HTR-8/SVneo (cell line): Measurements from ENCODE around the gene SLC2A9.
"Not testable (repeated sequence)": the region's sequence is repeated elsewhere in the genome, so short reads cannot be mapped to it uniquely, and the experiment has no call there.

ENCODE experiments used
- DNase-seq: peaks from one replicate; pipeline ENCODE4 v3.0.0; 2011; ENCODE audit warnings: low spot score, mixed read lengths; ENCODE audit not compliant: insufficient read length
- FAIRE-seq: peaks from 2 replicates; lab custom pipeline; 2011; peaks lifted over from hg19 to GRCh38; lab: Jason Lieb, UNC

Gene SLC2A9

DNA sequence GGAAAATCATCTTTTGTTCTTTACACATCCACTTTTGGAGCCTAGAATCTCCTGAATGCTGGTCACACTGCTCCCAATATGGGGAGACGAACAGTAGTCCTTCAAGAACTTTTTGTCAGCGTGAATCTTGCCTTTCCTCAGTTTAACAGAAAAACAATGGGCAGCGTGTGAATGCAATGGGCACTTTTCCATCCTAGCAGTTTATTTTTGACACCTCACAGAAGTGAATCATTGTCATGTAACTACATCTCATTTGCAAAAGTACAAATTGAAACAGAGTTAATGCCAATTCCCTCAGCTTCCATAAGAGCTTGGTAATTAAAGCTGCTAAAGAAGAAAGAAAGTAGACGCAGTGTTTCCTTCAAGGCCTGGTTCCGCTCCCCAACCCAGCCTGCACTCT lies 154.4 kb downstream of the SLC2A9 start:
- FAIRE-seq: no peak
- no peak for DNase-seq

DNA sequence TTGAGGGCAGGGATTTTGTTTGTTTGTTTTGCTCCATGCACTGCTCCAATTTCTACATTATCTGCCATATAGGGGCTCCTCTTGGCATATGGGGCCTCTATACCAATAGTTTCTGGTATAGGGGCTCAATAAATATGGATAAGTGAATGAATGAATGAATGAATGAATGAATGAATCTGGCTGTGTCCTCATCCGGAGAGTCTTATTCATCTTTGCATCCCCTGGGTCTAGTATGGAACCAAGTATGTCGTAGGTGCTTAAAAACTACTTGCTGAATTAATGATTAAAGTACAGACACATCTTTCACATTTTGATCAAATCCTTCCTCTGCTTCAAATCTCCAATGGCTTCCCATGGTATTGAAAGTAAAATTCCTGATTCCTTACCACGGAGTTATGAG lies 159.7 kb downstream of the SLC2A9 start:
- DNase-seq (no peak), FAIRE-seq (no peak)

DNA sequence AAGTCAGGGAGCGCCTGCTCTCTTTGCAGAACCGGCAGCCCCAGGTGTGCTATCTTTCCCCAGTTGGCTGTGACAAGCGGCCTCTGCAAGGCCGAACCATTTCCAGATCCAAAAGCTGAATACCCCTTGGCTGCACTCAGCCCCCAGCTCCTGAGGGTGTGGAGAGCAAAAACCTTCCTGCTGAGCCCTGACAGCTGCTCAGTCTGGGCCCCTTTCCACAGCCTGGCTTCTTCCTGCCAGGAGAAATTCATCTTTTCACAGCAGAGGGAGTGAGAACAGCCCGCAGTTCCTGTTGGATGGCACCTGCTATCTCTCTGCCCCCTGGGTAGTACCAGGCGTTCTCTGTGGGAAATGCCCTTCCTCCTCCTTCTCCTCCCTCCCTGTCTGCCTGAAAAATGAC lies 161.5 kb downstream of the SLC2A9 start:
- DNase-seq (no peak), FAIRE-seq (no peak)

DNA sequence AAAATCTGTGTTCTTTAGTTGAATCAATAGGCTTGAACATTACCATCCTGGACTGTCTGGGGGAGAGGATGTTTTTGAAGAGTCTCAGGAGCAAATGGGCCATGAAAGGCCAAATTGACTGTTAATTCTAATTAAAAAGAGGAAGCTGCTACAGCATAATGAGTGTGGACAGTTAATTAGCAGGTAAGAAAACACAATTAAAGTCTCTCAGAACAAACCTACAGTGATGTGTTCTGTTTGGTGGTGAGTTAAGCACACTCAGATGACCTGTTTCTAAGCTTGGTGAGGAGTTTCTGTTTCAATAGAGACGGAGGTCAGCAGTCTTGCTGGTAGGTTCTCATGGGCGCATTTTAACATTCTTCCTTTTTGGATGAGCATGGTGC lies 171.8 kb downstream of the SLC2A9 start:
- DNase-seq (no peak), FAIRE-seq (no peak)

DNA sequence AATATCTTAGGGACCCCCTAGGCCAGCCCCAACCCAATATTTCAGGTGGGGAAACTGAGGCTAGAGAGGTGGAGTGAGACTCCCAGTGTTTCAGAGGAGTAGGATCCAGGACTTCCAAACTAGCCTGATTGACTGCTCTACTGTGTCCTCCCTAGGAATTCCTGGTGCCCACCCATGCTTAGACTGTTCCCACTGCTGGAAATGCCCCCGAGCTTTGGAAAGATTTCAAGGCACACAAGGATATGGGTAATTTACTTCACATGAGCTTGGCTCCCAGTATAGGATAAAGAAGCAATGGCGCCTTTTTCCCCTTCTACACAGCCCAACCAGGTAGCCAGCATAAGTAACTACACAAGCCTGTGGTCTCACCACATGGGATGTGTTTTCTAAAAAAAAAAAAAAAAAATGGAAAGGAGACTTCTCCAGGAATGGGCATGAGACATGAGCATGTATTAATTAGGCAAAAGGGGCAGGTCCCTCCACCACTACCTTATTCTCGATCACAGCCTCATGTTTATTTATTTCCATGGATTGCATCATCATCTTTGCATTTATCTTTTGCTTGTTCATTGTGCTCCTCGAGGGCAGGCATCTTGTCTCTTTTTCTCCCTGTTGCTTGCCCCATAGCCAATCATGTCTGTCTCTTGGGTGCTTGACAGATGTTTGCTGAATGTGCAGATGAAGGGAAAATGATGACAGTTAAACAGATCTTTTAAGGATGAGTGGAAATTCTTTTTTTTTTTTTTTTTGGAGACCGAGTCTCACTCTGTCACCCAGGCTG lies 173.1 kb downstream of the SLC2A9 start:
- no peak for FAIRE-seq

DNA sequence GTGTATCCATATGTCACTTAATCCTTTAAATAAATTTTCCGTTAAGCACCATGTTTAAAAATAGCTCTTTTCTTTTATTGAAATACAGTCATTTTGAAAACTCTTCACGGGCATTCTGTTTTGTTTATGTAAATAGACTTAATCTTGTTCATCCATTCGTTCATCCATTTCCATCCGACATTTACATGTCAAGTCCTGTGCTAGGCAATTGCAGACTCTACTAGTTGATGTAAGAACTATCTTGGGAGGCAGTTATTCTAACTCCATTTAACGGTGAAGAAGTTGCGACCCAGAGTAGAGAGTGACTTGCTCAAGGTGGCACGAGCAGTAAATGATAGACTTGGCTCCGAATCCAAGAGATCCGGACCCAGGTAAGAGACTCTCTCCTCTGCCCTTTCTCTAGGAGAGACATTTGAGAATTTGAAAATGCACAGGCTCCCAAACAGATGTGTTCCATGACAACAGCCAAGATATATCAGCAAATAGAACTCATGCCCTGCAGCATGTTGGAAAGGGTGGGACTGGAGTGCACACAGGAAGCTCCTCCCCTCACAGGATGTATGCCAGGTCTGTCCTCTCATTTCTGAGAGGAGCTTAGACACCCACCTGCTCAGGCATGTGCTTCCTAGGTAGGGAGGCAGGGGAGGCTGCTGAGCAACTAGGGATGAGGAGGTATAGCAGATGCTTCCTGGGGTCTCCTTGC lies 175.4 kb downstream of the SLC2A9 start:
- no peak for DNase-seq
- no peak for FAIRE-seq

More for the DNA sequence above, 173.1 kb downstream of the SLC2A9 start:
- no peak for DNase-seq

DNA sequence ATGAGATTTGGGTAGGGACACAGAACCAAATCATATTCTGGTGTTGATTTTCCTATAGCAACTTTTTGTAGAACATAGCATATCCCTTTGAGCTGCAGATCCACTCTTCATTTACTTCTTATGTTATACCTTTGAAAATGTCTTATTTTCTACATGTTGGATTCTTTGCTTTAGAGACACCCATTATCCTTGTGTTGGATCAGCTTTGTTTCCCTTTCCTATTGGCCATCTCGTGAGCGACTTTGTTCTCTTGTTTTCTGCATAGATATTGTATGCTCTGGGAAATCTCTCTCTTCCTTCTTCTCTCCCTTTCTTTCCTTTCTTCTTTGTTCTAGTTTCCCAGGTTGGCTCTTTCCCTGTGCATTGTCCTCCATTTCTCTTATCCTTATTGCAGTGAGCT lies 180.2 kb downstream of the SLC2A9 start:
- FAIRE-seq (no peak), DNase-seq (no peak)

DNA sequence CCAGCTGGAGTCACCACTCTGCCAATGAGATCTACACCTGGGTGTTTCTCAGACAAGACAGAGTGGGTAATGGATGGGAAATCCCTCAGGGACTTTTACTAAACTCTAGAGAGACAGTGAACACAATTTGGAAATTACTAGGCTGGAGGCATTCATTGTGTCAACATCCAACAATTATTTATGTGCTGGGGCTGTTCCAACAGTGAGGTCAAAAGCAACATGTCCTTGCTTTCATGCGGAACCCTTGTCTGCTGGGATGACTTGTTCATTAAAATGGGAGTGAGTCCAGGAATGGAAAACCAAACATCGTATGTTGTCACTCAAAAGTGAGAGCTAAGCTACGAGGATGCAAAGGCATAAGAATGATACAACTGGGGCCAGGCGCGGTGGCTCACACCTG lies 185.9 kb downstream of the SLC2A9 start:
- FAIRE-seq: no peak
- no peak for DNase-seq

DNA sequence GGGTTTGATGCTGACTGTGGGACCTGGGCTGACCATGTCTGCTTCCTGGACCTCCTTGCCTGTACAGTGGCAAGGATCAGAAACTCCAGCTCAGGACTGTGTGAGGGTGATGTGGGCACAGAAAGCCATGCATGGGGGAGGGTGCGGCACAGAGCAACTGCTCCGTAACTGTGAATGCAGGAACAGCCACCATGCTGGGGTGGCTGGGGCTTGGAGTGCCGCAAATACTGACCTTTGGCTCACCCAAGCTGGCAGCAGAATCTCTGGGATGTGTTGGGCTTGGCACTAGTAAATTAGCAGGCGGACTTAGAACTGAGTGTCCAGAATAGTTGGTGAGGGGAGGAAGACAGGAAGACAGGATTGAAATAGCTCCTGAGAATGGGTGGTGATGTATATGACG lies 187.9 kb downstream of the SLC2A9 start:
- FAIRE-seq (no peak), DNase-seq (no peak)

DNA sequence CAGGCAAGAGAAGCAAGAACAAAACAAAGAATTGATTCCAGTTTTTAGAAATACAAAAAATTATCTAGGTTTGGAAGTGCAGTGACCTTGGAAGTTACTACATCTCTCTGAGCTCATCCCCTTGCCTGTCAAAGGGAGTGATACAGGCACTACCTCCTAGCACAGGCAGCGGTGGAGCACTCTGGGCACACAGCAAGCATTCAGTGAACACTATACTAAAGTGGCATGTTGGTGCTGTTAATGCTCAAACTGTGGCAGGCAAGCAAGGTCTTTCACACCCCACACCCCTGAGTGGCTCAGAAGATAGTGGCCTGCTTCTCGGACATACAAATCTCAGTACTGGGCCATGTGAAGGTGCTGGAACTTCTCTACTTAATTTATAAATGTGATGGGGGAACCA lies 188.7 kb downstream of the SLC2A9 start:
- FAIRE-seq: no peak

DNA sequence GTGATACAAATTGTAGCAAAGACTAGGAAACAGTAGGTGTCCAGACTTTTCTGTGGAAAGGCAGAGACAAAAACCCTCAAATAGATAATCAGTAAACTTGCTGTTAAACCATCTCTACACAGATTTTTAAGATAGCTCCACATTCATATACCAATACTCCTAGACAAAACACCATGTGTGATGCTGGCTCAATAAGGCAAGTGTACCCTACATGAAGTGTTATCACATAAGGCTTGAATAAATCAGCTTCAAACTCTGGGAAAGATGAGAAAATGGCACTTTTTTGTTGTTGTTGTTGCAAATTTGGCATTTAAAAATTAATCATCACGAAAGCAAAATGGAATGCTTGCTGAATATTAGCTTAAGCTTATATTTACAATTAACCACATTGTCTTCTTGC lies 194.7 kb downstream of the SLC2A9 start:
- DNase-seq (no peak), FAIRE-seq (no peak)

More for the DNA sequence above, 188.7 kb downstream of the SLC2A9 start:
- DNase-seq: no peak

DNA sequence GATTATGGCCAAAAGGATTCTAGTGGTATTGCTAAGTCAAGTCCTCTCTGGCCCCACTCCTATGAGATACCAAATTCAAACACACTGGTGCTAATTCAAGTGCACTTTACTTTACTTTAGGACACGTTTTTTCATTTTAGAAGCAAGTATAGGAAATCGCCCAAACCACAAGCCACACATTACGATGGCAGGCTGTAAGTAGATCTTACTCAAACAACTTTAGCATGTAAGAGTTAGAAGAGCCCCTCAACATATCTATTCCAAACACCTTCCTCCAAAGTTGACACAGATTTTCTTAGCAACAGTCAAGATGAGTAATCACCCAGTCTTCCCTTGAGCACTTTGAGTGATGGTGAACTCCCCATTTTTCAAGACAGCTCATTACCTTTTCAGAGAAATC lies 196.2 kb downstream of the SLC2A9 start:
- DNase-seq: no peak
- no peak for FAIRE-seq

DNA sequence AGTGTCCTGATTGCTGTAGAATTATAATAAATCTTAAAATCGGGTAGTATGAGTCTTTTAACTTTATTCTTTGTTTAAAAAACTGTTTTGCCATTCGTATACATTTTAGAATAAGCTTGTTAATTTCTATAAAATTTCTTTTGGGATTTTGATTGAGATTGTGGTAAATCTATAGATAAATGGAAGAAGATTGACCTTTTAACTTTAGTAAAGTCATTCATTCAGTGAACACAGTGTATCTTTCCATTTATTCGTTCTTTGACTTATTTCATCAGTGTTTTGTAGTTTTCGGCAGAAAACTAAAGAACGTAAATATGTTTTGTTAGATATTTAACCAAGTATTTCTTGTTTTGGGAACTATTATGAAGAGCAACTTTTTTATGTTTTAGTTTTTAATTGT lies 201.0 kb downstream of the SLC2A9 start:
- DNase-seq (no peak), FAIRE-seq (no peak)

DNA sequence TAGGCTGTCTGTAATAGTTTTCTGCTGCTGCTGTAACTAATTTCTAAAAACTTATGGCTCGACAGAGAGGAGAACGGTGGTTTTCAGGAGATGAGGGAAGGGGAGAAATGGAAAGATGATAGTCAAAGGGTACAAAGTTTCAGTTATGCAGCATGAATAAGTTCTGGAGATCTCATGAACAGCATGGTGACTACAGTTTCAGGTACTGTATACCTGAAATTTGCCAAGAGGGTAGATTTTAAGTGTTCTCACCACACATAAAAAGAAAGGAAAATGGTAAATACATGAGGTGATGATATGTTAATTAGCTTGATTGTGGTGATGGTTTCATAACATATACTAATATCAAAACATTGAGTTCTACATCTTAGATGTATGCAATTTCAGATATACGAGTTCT lies 205.0 kb downstream of the SLC2A9 start:
- DNase-seq (no peak), FAIRE-seq (no peak)

DNA sequence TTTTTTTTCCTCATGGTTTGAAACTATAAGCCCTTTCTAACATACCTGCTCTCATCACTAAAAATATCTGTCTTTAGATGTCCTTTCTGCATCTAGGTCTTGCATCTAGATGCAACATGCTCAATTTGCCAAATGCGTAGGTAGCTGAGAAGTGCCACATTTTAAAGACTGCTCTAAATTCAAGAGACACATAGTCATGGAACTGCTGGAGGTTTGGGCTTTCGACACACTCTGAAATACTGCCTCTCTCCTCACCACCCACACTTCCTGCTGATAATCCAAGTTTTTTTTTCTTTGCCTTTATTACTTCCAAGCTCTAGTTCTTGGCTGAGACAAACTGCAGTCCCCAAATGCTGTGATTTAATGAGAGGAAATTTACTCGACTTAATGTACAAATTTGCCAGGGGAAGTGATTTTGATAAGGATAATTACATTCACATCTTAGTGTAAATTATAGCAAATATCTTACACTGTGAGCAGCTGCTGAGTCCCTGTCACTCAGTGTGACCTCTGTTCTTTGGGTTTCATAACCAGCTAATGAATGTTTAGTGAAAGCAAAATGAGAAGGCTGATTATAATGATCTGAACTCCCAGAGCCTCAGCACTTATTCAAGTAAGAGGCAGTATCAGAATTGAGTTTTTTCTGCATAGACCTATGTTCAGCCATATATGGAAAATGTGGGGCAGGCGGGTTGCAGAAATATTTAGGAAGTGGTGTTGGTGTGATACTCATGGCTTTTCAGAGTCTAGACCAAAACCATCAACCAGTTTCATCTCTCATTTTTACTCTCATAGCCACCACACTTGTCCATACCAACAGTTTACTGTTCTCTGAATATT lies 208.6 kb downstream of the SLC2A9 start:
- no peak for DNase-seq
- no peak for FAIRE-seq

DNA sequence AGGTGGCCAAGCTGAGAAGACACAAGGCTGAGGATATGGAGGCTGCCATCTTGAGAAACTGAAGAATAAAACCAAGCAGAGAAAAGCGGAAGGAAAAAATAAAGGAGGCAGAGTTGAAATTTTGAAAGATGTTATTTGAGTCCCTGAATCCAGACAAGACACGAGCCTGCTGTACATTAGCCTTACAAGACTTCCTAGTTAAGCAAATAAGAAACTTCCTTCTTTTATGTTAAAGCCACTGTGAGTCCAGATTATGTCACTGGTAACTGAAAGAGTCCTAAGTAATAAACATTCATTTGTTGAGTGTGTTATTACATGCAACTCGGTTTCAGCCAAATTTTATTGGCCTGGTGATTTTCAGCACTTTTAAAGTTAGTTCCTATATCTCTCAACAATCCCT lies 209.5 kb downstream of the SLC2A9 start:
- FAIRE-seq: no peak

DNA sequence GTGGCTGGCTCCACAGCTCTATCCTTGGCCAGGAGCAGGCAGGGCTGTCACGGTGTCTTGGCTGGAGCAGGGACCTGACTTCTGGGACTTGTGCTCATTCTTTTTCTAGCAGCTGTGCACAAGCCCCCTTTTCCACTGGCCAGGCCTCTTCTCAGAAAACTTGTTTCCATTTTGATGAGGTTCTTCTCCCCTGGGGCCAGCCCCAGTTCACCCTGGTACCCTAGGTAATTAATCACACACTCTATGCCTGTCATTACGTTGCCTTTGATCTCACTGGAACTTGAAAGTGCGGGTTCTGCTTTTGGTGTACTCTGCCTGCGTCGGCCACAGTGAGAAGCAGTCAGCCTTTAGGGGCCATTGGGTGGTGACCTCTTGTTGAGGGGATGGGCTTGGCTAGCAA lies 213.2 kb downstream of the SLC2A9 start:
- DNase-seq (no peak), FAIRE-seq (no peak)

More for the DNA sequence above, 209.5 kb downstream of the SLC2A9 start:
- no peak for DNase-seq

DNA sequence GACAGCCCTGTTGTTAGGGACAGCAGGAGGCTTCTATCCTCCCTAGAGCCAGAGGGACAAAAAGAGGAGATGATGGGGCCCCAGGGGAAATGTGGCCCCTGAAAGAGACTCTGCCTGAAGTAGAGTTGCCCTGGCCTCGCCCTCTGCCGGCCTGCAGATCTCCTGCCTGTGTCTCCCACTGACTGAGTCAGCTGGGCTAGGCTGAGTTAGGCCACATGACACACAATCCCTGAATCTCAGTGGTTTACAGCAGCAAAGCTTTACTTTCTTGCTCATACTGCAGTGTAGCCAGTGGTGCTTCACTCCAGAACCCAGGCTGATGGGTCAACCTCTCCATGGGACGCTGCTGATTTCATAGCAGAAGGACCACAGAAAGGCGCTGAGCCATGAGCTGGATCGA lies 216.4 kb downstream of the SLC2A9 start:
- no peak for DNase-seq
- no peak for FAIRE-seq

DNA sequence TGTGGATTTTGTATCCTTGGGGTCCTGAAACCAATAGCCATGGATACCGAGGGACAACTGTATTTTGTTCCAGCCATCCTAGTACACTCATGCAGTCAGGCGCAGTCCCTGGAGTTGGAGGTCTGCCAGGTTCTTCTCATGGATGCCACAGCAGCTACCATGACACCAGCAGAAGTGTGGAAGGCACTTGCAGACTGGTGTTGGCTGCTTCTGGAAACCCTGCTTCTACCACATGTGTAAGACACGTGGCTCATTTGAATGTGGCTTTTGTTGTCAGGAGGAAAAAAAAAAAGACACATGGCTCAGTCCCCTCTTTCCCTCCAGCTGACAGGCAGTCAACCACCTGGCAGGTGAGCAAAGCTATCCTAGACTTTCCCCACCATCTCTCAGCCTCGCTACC lies 220.4 kb downstream of the SLC2A9 start:
- FAIRE-seq (no peak), DNase-seq (no peak)

DNA sequence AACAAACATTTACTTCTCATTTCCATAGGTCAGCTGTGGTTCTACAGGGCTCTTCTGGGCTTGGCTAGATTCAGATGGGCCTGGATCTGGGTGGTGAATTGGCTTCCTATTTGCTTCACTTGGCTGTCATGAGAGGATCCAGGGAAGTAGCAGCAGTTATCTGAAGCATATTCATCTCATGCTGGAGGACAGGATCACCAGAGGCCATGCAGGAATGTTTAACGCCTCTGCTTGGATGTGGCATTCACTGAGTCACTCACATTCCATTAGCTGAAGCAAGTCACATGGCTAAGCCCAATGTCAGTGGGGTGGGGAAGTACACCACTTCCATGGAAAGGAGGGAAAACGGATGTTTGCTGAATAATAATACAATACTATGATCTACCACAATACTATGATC lies 224.7 kb downstream of the SLC2A9 start:
- not testable (repeated sequence) for FAIRE-seq

DNA sequence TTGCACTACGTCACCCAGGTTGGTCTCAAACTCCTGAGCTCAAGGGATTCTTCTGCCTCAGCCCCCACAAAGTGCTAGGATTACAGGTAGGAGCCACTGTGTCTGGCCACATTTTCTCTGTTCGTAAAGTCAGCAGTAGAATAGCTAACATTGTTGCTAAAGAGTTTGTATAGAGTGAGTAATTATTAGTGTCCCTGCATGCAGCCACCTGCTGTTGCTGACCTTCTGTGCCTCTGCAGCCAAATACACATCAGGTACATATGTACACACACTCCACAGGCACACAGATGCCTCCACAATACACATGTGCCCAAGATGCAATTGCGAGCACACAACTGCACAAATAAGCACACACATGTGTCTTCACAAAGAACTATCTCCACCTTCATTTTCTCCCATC lies 228.9 kb downstream of the SLC2A9 start:
- FAIRE-seq: no peak
- DNase-seq: no peak

More for the DNA sequence above, 224.7 kb downstream of the SLC2A9 start:
- DNase-seq: not testable (repeated sequence)
